GM10847 (cell line): ENCODE measurements around the gene KCNJ11.

Source experiments
- POLR2A ChIP-seq: IDR thresholded peaks from 2 replicates; pipeline ENCODE4 v1.6.1; 2011; ENCODE audit not compliant: insufficient read length; ENCODE audit errors: extremely low read depth

KCNJ11 gene

DNA sequence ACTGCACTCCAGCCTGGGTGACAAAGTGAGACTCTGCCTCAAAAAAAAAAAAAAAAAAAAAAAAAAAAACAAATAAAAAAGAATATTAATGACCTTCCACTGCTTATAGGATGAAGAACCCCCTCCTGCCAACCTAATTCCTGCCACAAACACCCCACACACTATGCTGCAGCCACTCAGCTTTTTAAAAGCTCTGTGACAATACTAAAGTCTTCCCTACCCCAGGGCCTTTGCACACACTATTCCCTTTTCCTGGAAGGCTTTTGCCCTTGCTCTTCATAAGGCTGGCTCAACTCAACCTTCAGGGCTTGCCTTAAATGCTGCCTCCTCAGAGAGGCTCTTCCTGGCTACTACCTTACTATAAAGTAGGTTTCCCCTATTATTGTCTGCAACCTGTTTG, 10.8 kb upstream of the KCNJ11 start:
- no peak for TF ChIP-seq POLR2A

DNA sequence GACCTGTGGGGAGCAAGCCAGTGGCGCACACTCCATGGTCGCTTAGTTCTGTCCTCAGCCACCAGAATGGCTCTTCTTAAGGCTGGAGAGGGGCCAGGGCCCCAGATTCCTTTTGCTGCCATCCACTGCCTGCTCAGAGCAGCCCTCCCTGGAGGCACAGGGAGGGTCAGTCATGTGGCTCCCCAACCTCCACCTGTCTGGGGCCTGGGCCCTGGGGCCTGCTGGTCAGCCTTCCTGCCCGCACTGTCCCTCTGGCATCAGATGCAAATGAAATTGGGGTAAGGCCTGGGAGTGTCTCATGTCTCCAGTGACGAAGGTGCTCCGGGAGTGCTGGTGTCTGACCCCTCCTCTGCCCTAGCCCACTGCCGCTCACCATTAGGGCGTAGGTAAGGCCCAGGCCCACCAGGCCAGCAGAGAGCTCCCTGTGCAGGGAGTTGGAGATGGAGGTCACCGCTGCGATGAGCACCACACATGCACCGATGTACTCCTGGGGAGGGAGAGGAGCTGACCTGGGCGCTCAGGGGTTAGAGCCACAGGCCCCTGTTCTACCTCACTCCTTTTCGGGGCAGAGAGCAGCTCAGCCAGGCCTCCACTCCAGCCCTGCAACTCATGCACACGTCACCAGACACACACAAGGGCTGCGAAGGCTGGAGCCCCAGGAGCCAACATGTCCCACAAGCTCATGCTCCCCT, 9.0 kb upstream of the KCNJ11 start:
- TF ChIP-seq POLR2A, result no peak

DNA sequence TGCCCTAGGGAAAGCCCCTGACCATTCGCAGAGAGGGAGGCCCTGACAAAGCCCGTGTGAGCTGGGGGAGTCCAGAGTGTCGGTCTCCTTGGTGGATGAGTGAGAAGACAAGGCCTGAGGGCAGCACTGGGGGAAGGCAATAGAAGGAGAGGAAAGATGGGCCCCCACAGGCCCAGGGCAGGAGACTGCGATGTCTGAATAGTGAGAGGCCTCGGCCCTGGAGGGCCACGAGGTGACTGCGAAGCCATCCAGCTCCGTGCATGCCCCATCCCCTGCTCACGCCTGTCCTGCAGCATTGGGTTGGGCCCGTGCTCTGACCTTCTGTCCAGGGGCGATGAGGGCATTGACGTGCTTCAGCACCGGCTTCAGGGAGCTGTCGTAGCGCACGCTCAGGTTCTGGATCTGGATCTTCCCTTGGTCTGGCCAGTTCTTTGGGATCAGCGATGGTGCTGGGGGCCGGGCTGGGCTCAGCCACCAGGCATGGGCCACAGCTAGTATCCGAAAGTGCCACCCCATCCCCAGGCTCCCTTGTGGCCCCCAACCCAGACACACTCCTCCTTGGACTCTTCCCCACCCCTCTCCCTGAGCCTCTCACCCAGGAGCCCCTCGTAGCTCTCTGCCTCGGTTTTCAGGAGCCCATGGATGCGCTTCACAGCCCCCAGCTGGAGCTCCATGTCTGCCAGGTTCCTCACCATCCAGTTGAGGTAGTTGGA, 8.3 kb upstream of the KCNJ11 start:
- TF ChIP-seq POLR2A, result no peak

DNA sequence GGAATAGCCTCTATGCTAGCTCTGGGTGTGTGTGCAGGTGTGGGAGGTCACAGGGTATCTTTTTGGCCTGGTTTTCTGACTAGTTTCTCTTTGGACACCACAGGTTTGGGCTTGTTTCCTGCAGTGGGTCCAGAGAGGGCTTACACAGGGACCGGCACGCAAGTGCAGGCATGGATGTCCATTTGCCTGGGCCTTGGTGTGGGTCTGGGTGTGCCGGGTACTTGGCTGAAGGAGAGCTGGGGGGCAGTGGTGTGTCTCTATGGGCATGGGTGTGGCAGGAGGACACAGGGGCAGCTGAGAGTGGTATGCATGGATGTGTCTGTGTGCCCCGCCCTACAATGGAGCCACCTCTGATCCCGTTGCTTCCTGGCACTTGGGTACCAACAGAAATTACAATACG, 7.5 kb upstream of the KCNJ11 start:
- TF ChIP-seq POLR2A, result no peak

- no peak for TF ChIP-seq POLR2A
Measured at GRCh38 chr11:17395554-17395961, 7.1 kb upstream of the KCNJ11 start.

DNA sequence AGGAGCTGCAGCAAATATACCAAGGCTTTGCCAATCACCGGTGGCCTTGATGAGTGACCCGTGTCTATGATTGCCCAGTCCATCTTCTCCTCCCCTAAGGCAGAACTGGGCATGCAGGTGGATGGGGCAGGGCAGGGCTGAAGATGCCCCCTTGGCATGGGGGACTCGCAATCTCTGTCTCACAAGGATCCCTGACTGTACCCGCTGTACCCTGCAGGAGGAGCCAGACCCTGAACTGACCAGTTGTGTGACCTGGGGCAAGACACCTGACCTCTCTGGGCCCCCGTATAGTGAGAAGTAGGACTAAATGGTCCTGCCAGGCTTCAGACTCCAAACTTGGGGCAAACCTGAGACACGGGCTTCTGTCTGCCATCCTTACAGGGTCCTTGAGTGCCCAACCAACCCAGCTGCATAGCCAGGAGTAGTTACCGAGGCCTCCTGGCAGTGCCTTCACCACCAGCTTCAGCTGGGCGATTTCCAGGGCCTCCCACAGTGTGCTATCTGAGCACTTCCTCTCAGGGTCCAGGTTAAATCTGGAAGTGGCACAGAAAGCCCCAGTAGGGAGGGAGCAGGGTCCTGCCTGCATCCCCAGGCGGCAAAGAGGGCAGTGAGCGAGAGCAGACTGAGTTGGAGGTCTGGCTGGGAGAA, 6.4 kb upstream of the KCNJ11 start:
- no peak for TF ChIP-seq POLR2A

DNA sequence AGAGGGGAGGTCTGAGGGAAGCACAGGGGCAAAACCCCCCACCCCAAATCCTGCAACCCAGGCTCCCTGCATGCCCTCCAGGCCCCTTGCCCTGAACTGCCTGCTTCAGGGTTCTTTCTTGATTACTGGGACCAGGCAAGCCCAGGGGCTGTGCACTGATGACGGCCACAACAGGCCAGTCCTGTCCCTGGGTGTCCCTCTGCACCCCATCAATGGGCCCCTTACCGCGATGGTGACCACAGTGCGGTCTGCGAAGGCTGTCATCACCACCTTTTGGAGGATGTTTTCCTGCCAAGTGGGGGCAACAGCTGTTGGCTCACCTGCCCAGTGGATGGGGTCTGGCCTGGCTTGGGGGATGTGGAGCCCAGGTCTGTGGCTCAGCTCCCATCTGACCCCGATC, 5.0 kb upstream of the KCNJ11 start:
- no peak for TF ChIP-seq POLR2A

DNA sequence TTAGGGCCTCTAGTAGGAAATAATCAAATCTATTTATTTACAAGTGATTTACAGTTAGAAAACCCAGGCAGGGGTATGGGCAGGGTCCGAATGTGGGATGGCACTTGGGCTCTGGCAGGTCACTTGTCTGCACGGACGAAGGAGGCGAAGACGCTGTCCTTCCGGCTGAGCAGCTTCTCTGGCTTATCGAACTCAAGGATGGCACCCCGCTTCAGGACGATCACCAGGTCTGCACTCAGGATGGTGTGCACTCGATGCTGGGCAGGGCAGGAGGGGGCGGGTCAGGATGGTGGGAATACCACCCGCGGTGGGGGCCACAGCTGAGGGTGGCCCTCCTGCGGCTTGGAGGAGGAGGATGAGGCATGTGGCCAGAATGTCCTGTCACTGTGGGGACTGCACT, 4.4 kb upstream of the KCNJ11 start:
- TF ChIP-seq POLR2A, result no peak

DNA sequence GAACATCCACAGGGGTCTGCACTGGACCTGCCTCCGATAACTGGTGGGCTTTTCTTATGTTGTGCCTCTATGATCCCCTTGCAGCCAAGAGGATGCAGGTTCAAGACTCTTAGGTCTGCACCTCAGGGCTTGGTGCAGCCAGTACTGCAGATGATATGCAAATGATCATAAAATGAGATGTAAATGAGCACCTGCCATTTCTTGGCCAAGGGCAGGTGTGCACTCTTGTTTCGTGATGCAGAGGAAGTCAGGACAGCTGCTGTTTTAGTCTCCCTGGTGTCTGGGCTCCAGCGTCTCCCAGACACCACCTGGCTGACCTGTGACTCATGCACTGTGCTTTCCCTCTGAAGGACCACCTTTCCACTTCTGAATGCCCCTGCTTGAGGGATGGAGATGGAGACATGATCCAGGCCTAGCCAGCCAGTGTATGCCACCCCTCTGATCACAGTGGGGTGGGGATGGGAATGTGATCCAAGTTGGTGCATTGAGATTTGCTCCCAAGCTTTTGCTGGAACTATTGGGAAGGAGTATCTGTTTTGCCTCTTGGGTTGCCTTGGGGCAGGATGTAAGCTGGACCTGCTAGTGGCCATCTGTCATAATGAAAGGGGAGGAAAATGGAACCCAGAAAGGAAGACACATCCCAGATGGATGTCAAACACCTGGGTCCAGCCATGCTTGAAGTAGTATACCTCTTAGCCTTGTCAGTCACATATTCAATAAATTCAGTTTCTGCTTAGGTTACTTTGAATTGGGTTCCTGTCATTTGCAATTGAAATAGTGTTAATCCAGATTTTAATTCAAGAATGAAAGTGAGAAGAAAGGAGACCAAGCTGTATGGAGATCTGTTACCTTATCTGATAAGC, 3.3 kb upstream of the KCNJ11 start:
- TF ChIP-seq POLR2A, result no peak

- no peak for TF ChIP-seq POLR2A
Measured at GRCh38 chr11:17389957-17390649, 1.6 kb upstream of the KCNJ11 start.

DNA sequence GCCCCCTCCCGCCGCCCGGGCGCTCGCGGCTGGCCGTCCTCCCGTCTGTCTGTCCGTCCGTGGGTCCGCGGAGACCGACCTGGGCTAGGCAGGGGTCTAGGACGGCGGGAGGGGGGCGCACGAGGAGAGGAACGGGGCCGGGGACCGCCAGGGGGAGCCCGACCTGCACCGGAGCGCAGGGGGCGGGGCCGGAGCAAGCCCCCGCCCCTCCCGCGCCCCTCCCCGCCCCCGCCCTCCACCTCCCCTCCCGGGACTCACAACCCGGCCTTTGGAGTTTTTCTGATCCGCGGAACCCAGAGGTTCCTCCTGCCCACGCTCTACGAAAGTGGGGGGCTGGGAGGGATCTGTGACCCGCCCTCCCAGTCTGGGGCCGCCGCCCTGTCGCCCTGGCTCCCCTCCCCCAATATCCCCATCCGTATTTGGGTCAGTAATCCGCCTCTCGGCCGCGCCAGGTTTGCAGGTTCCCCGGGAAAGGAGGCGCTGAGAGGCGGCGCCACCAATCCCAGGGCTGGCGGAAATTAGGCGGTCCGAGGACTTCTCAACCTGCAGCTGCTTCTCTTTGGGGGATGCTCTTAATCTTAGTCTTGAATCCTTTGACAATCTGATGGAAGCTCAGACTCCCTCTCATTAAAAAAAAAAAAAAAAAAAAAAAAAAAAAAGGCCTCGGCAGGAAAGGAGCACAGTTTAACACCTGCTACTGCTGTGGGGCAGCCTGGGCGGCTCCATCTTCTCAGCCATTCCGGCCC, 925 bp upstream of the KCNJ11 start:
- no peak for TF ChIP-seq POLR2A

GRCh38 chr11:17387811-17388210, 648 bp downstream of the KCNJ11 start:
- TF ChIP-seq POLR2A, result no peak

GRCh38 chr11:17387254-17387653, 1.2 kb downstream of the KCNJ11 start:
- no peak for TF ChIP-seq POLR2A
